NCI-H1105 treated with DMSO at 0.1 percent for 48 hours (cell line): ENCODE measurements around the gene CCT6B.

ENCODE experiments used
- DNase-seq: peaks from one replicate; lab custom pipeline; 2025; lab: John Stamatoyannopoulos, UW

The CCT6B gene

GRCh38 chr17:34886831-34887230 is 74.4 kb downstream of the CCT6B start:
- no peak for DNase-seq

GRCh38 chr17:34885076-34885475 is 76.2 kb downstream of the CCT6B start:
- DNase-seq = no peak

GRCh38 chr17:34884597-34884996 is 76.7 kb downstream of the CCT6B start:
- no peak for DNase-seq

- no peak for DNase-seq
Measured at GRCh38 chr17:34883106-34884000, 77.9 kb downstream of the CCT6B start.

GRCh38 chr17:34879146-34879545 is 82.1 kb downstream of the CCT6B start:
- no peak for DNase-seq
